ENCODE data around the gene ITPR3. TPM values are rescaled to one million over a fixed set of nuclear protein-coding genes. Genes with fewer than 3 reads are reported as not detected.

Gene ITPR3
- total RNA-seq, 4 donors from 2014 or later = 161 to 265 (median 197) TPM

DNA sequence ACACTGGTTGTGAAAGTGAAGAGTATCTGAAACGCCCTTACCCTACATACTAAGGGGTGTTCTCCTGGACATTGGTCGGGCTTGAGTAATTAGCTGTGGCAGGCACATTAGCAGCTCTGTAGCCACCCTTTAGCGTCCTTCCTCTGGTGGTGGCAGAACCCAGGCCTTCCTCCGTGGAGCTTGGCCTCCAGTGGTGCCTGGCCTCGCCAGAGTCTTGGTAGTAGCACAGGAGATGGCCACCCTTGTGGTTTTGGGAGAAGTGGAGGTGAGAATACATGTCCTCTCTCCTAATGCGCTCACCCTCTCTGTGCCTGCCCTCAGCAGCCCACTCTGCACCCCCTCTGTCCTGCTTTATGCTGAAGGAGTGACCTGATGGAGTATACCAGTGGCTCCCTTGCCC, 107.9 kb downstream of the ITPR3 start:
- WGBS, 2 donors = 90 to 98% methylated on average over 6 of the region's 6 CpGs
- TF ChIP-seq, protein P1, sequence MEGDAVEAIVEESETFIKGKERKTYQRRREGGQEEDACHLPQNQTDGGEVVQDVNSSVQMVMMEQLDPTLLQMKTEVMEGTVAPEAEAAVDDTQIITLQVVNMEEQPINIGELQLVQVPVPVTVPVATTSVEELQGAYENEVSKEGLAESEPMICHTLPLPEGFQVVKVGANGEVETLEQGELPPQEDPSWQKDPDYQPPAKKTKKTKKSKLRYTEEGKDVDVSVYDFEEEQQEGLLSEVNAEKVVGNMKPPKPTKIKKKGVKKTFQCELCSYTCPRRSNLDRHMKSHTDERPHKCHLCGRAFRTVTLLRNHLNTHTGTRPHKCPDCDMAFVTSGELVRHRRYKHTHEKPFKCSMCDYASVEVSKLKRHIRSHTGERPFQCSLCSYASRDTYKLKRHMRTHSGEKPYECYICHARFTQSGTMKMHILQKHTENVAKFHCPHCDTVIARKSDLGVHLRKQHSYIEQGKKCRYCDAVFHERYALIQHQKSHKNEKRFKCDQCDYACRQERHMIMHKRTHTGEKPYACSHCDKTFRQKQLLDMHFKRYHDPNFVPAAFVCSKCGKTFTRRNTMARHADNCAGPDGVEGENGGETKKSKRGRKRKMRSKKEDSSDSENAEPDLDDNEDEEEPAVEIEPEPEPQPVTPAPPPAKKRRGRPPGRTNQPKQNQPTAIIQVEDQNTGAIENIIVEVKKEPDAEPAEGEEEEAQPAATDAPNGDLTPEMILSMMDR (IDR thresholded peaks at IDR 0.05) = no peak
- no peak for TF ChIP-seq POLR2A (IDR thresholded peaks at IDR 0.05)
- intact Hi-C loops (cut with DNase I; ENCODE audit: low total_unique reads) = no loop called here
- H3K4me3 ChIP-seq (ENCODE audit: low read depth, poor library complexity, severe bottlenecking) = no peak overlapping the region
- no peak for DNase-seq (ENCODE audit: low spot score in 2 of 2)

DNA sequence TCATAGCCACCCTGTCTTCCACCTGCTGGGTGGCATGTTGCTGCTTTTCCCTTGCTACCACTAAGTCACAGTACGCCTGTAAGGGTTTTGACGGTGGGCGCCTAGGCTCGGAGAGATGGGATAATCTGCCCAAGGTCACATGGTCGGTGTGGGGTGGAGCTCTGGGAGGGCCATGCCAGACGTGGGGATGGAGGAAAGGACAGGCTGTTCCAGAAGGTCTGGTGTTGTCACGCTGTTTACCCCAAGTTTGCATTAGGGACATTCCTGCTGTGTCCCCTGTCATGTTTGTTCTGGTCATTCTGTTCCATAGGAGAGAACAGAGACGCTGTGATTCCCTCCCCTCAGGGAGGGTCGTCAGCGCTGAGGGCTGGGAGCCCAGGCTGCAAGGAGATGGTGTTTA, 109.5 kb downstream of the ITPR3 start:
- WGBS, 2 donors = 85 to 90% methylated on average over 10 of the region's 10 CpGs
- H3K4me3 ChIP-seq (ENCODE audit: low read depth, poor library complexity, severe bottlenecking) = no peak overlapping the region
- TF ChIP-seq POLR2A (IDR thresholded peaks at IDR 0.05) = no peak
- TF ChIP-seq, protein P1 (IDR thresholded peaks at IDR 0.05) = no peak
- no peak for DNase-seq (ENCODE audit: low spot score in 2 of 2)
- intact Hi-C loops (cut with DNase I; ENCODE audit: low total_unique reads) = no loop called here

DNA sequence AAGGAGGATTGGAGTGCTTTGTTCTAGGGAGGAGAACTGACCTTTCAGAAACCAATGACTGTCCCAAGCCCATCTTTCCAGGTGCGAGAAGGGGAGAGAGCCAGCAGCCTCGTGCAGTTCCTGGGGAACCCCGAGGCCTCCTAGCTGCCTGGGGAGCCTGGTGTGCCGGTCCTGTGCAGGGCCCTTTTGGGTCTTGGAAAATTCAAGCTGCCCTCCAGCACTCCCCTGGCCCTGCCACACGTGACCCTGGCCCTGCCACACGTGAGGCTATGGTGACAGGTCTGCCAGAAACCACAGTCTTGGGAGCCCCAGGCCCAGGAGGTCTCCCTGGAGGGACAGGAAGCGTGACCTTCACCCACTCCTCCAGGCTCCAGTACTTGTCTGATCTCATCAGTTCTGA, 109.9 kb downstream of the ITPR3 start:
- intact Hi-C loops (cut with DNase I; ENCODE audit: low total_unique reads) = no loop called here
- no peak for DNase-seq (ENCODE audit: low spot score in 2 of 2)
- WGBS, 2 donors = 80 to 90% methylated on average over 7 of the region's 7 CpGs
- TF ChIP-seq, protein P1 (IDR thresholded peaks at IDR 0.05) = no peak
- TF ChIP-seq POLR2A (IDR thresholded peaks at IDR 0.05) = no peak
- H3K4me3 ChIP-seq (ENCODE audit: low read depth, poor library complexity, severe bottlenecking) = no peak overlapping the region

DNA sequence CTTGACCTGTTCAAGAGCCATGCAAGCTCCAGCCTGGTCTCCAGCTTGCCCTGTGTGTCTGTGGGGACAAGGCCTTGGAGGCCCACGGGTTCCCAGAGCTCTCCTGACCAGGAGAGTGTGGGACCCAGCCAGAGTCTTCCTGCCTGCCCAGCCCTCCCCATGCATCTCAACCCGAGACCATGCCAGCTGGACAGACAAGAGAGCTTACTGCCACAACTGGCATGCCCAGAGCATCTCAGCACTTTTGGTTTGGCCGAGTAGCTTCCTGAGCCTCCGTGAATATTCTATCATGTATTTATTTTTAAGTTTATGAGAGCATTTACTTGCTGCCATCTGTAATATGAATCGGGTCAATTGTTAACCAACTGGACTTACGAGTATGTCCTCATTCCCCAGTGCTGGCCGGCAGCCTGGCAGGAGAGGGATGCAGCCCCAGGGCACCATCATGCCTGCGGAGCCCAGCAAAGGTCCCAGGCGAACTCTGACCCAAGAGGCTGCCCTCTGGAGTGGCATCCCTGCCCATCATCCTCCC, 110.7 kb downstream of the ITPR3 start:
- intact Hi-C loops (cut with DNase I; ENCODE audit: low total_unique reads) = no loop called here
- no peak overlapping the region for H3K4me3 ChIP-seq (ENCODE audit: low read depth, poor library complexity, severe bottlenecking)
- 66 to 78% methylated on average over 9 of the region's 9 CpGs for WGBS, 2 donors
- no peak for DNase-seq (ENCODE audit: low spot score in 2 of 2)
- TF ChIP-seq, protein P1 (IDR thresholded peaks at IDR 0.05) = no peak
- no peak for TF ChIP-seq POLR2A (IDR thresholded peaks at IDR 0.05)

DNA sequence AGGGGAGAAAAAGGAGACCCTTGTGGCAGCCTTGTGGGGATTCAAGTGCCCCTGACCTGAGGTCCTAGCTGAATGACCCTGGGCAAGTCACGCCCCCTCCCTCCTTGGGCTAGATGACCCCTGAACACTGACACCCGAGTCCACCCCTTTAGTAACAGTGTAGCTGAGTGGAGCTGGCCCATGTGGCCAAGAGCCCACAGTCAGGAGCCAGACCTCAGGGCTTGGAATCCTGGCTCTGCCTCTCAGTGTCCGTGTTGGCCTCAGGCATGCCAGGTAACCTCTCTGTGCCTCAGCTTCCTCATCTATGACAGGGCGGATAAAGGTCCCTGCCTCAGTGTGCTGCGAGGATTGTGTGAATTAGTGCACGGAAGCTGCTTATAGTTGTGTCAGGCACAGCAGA, 111.3 kb downstream of the ITPR3 start:
- WGBS, 2 donors = 82 to 89% methylated on average over 6 of the region's 6 CpGs

More for the DNA sequence above, 111.3 kb downstream of the ITPR3 start:
- DNase-seq (ENCODE audit: low spot score in 2 of 2) = no peak
- TF ChIP-seq, protein P1 (IDR thresholded peaks at IDR 0.05) = no peak
- no peak for TF ChIP-seq POLR2A (IDR thresholded peaks at IDR 0.05)
- intact Hi-C loops (cut with DNase I; ENCODE audit: low total_unique reads) = no loop called here
- H3K4me3 ChIP-seq (ENCODE audit: low read depth, poor library complexity, severe bottlenecking) = no peak overlapping the region

All from lower leg skin (tissue), 4 donors.